Stimulated activated CD4-positive, alpha-beta T cell treated with anti-CD3 and anti-CD28 coated beads, Interleukin-1b, Interleukin-23, amount 100 ng/mL, for 24 hours (primary cell): ENCODE data around the gene PRAMEF10.
"Not testable (repeated sequence)": the region's sequence is repeated elsewhere in the genome, so short reads cannot be mapped to it uniquely, and the experiment has no call there.

ENCODE experiments used
- DNase-seq, 4 experiments: peaks; one replicate each; pipeline ENCODE4 v3.0.0-alpha.2; 2020; ENCODE audit warnings: low read depth in 4 of 4, low spot score in 1 of 4

The PRAMEF10 gene

GRCh38 chr1:12898170-12898569 lies at the start of gene PRAMEF10:
TSS of gene PRAMEF10 (minus strand) at chr1:12898270. CDS start at chr1:12895847, 2,423 bp downstream.
- DNase-seq = not testable (repeated sequence)

GRCh38 chr1:12947480-12947879 lies 49.4 kb upstream of the PRAMEF10 start, which contains the start of gene PRAMEF6:
TSS of gene PRAMEF6 (minus strand) at chr1:12947580. CDS start at chr1:12942518, 5,062 bp downstream.
- DNase-seq = not testable (repeated sequence)

GRCh38 chr1:12924368-12924767 lies 26.3 kb upstream of the PRAMEF10 start:
- not testable (repeated sequence) for DNase-seq

GRCh38 chr1:12921749-12922148 lies 23.7 kb upstream of the PRAMEF10 start:
- not testable (repeated sequence) for DNase-seq

- not testable (repeated sequence) for DNase-seq
Observed at GRCh38 chr1:12916310-12916709, 18.2 kb upstream of the PRAMEF10 start, which contains the start of gene PRAMEF7. TSS of gene PRAMEF7 (plus strand) at chr1:12916610. CDS start at chr1:12917693, 1,083 bp downstream.

- DNase-seq = not testable (repeated sequence)
Observed at GRCh38 chr1:12903793-12904572, 5.9 kb upstream of the PRAMEF10 start.

- not testable (repeated sequence) for DNase-seq
Observed at GRCh38 chr1:12899186-12899585, 1.1 kb upstream of the PRAMEF10 start.

GRCh38 chr1:12886101-12886500 lies 12.0 kb downstream of the PRAMEF10 start, which contains the start of gene PRAMEF4:
TSS of gene PRAMEF4 (minus strand) at chr1:12886201. CDS start at chr1:12883394, 2,807 bp downstream.
- DNase-seq = not testable (repeated sequence)

- DNase-seq = not testable (repeated sequence)
Observed at GRCh38 chr1:12878453-12878852, 19.6 kb downstream of the PRAMEF10 start.

GRCh38 chr1:12863131-12863880 lies 34.8 kb downstream of the PRAMEF10 start:
- DNase-seq = not testable (repeated sequence)

GRCh38 chr1:12856786-12857185 lies 41.3 kb downstream of the PRAMEF10 start, which contains the start of gene PRAMEF2:
TSS of gene PRAMEF2 (plus strand) at chr1:12857086. CDS start at chr1:12859010, 1,924 bp downstream.
- not testable (repeated sequence) for DNase-seq

GRCh38 chr1:12851779-12852178 lies 46.3 kb downstream of the PRAMEF10 start:
- DNase-seq = no peak

- not testable (repeated sequence) for DNase-seq
Observed at GRCh38 chr1:12848620-12849019, 49.5 kb downstream of the PRAMEF10 start, which contains the start of gene HNRNPCL1. TSS of gene HNRNPCL1 (minus strand) at chr1:12848720. CDS start at chr1:12848289, 431 bp downstream.
